Neutrophil (primary cell): ENCODE results near the gene C3orf22.

Experiments
- H3K27ac ChIP-seq: fragments of 200-600 bp; sonication (generic); 2 replicates; pipeline ENCODE4 v1.5.1; 2016; ENCODE audit warnings: mild to moderate bottlenecking, moderate library complexity
- H3K27me3 ChIP-seq: fragments of 200-600 bp; sonication (generic); 2 replicates; pipeline ENCODE4 v1.6.0; 2016; ENCODE audit warnings: mild to moderate bottlenecking
- H3K36me3 ChIP-seq: fragments of 200-600 bp; sonication (generic); 2 replicates; pipeline ENCODE4 v1.5.1; 2017
- H3K4me1 ChIP-seq, 2 experiments: fragments of 200-600 bp in 1 of 2; sonication (generic) in 1 of 2; 1 replicate in 1 of 2; 2 replicates in 1 of 2; pipeline versions ENCODE4 v1.5.1 to v1.6.1; 2013 to 2016; ENCODE audit warnings: low read depth in 1 of 2, low read length in 1 of 2, mild to moderate bottlenecking in 1 of 2, moderate library complexity in 1 of 2; ENCODE audit not compliant: control insufficient read depth in 1 of 2, insufficient read depth in 1 of 2
- H3K4me3 ChIP-seq, 2 experiments: fragments of 200-600 bp in 1 of 2; sonication (generic) in 1 of 2; 1 replicate in 1 of 2; 2 replicates in 1 of 2; pipeline ENCODE4 v1.5.1; 2013 to 2016; ENCODE audit warnings: low read depth in 1 of 2, low read length in 1 of 2, mild to moderate bottlenecking in 1 of 2, moderate library complexity in 1 of 2
- H3K9me3 ChIP-seq: fragments of 200-600 bp; sonication (generic); 2 replicates; pipeline ENCODE4 v1.5.1; 2016
- TF ChIP-seq, protein P1 (sequence below): fragments of 200-600 bp; sonication (generic); IDR thresholded peaks from 2 replicates; pipeline ENCODE4 v1.5.1; 2016; ENCODE audit warnings: antibody characterized with exemption

The C3orf22 gene

GRCh38 chr3:126548556-126549466, 9.9 kb downstream of the C3orf22 start:
- Histone ChIP-seq H3K27me3 (no peaks in the 10 kb centered on the region), H3K4me1 (peaks cover 8 to 12% of the 10 kb centered on the region in 2 experiments), H3K9me3 (no peaks in the 10 kb centered on the region), H3K4me3 (no peak overlapping the region), H3K36me3 (no peaks in the 10 kb centered on the region), H3K27ac (no peak overlapping the region)
- TF ChIP-seq, protein P1, sequence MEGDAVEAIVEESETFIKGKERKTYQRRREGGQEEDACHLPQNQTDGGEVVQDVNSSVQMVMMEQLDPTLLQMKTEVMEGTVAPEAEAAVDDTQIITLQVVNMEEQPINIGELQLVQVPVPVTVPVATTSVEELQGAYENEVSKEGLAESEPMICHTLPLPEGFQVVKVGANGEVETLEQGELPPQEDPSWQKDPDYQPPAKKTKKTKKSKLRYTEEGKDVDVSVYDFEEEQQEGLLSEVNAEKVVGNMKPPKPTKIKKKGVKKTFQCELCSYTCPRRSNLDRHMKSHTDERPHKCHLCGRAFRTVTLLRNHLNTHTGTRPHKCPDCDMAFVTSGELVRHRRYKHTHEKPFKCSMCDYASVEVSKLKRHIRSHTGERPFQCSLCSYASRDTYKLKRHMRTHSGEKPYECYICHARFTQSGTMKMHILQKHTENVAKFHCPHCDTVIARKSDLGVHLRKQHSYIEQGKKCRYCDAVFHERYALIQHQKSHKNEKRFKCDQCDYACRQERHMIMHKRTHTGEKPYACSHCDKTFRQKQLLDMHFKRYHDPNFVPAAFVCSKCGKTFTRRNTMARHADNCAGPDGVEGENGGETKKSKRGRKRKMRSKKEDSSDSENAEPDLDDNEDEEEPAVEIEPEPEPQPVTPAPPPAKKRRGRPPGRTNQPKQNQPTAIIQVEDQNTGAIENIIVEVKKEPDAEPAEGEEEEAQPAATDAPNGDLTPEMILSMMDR = no peak

GRCh38 chr3:126547721-126548120, 11.0 kb downstream of the C3orf22 start:
- Histone ChIP-seq H3K27ac (no peak overlapping the region), H3K4me3 (no peak overlapping the region), H3K4me1 (peaks cover 8 to 12% of the 10 kb centered on the region in 2 experiments), H3K36me3 (no peaks in the 10 kb centered on the region), H3K27me3 (no peaks in the 10 kb centered on the region), H3K9me3 (no peaks in the 10 kb centered on the region)
- TF ChIP-seq, protein P1 = no peak

DNA sequence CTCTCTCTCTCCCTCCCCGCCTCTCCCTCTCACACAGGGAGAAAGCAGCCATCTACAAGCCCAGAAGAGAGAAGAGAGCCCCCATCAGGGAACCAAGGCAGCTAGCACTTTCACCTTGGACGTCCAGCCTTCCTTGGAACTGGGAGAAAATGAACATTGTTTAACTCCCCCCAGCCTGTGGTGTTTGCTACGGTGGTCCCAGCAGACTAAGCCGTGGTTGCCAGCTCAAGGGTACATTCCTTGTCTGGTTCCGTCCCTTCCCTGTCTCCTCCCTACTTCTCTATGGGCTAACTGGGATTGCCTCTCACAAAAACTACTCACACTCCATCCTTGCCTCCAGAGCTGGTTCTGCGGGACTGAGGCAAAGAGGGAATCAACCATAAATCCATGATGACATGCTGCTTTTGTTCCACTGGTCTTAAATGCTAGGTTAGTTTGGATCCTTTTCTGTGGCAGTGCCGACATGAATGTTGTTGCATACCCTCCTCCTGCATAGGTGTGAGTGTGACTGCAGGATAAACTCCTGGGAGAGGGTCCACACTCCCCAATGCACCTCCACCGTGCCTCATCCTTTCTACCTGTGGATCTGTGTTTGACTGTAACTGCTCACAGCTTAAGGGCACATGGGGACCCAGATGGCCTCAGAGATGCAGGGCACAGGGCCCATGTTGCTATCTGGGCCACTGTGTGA, 12.0 kb downstream of the C3orf22 start:
- H3K9me3 ChIP-seq = no peaks in the 10 kb centered on the region
- no peaks in the 10 kb centered on the region for H3K27me3 ChIP-seq
- H3K36me3 ChIP-seq = no peaks in the 10 kb centered on the region
- H3K27ac ChIP-seq = no peak overlapping the region
- no peak overlapping the region for H3K4me3 ChIP-seq
- peaks cover 8 to 12% of the 10 kb centered on the region in 2 experiments for H3K4me1 ChIP-seq
- TF ChIP-seq, protein P1 = no peak

- no peaks in the 10 kb centered on the region for H3K9me3 ChIP-seq
- no peak overlapping the region for H3K4me3 ChIP-seq
- TF ChIP-seq, protein P1 = no peak
- no peaks in the 10 kb centered on the region for H3K27me3 ChIP-seq
- H3K4me1 ChIP-seq = peaks cover 13 to 18% of the 10 kb centered on the region in 2 experiments
- no peaks in the 10 kb centered on the region for H3K36me3 ChIP-seq
- H3K27ac ChIP-seq = no peak overlapping the region
Observed at GRCh38 chr3:126546013-126546412, 12.7 kb downstream of the C3orf22 start.

DNA sequence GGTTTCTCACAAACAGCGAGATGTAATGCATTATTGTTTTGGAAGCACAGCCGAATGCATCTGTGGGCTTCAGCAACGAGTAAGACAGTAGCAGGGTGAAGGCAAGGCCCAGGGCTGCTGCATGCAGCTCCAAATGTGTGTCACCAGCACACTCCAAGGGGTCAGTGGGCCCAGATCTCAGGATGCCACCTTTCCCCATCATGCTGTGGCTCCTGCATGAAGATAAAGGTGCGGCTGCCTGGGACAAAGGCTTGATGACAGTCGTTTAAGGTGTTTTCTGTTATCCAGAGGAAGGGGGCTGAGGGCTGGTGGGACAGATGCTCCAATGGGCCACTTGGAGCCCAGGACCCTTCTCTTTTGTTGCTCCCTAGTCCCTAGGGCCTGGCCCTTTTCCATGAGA, 13.2 kb downstream of the C3orf22 start:
- Histone ChIP-seq H3K27ac (no peak overlapping the region), H3K4me3 (no peak overlapping the region), H3K36me3 (no peaks in the 10 kb centered on the region), H3K27me3 (no peaks in the 10 kb centered on the region), H3K4me1 (peaks cover 17 to 22% of the 10 kb centered on the region in 2 experiments), H3K9me3 (no peaks in the 10 kb centered on the region)
- TF ChIP-seq, protein P1 = no peak
